GM18517 (cell line): ENCODE measurements around the gene CAMTA2.
A peak's percentile ranks its signal among the peaks of the same experiment; 100 is the strongest.

Source experiments
- ATAC-seq: cut with Tn5 transposase; IDR thresholded peaks from one replicate; pipeline ENCODE4 v1.9.1; 2021; ENCODE audit warnings: mild to moderate bottlenecking, moderate library complexity; ENCODE audit not compliant: unreplicated experiment

Gene CAMTA2

DNA sequence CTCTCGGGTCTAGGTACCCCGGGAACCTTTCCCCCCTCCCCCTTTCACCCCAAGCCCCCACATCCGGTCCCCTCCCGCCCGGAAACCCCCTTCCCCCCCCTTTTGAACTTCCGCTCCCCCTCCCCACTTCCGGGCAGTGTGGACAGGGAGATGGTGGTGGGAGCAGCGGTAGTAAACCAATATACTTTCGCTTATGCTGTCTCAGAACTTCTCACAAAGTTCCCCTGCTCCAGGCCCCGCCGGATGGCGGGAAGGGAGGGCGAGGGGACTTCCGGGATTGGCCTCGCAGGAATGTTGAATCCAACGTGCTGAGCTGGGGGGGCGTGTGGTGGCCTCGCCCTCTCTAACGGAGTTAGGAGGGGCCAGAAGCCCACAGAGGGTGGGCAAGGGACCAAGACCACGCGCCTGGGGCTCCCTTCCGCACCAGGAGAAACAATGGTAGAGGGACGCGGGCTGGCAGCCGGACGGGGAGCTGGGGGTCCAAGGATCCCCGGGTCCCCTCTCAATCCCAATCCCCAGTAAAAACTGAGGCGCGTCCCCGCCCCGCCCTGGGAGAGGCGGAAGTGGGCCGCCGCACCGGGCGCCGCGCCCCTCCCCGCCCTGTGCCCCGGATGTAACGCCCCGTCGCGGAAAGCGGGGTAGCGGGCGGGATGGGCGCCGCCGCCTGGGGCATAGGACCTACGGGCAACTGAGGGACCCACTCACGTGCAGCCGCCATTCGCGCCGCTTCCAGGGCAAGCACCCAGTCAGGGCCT, 39.9 kb downstream of the CAMTA2 start:
- no peak for ATAC-seq

DNA sequence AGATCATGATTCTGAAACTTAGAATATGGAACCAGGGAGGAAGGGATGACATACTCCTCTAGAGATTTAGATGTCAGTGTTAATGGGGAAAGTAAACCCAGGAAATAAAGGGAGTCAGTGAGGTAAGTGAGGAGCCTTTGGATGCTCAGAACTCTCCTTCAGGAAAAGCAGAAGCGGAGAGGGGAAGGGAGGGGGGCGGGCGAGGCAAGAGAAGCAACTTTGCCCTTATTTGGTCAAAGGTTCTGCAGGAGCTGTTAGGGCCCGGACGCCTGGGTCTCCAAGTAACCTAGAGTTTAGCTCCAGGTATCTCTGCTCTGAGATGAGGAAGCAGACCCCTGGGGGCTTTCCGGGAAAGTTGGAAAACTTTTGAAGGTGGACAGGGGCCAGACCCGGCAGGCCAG, 40.5 kb downstream of the CAMTA2 start:
- no peak for ATAC-seq

DNA sequence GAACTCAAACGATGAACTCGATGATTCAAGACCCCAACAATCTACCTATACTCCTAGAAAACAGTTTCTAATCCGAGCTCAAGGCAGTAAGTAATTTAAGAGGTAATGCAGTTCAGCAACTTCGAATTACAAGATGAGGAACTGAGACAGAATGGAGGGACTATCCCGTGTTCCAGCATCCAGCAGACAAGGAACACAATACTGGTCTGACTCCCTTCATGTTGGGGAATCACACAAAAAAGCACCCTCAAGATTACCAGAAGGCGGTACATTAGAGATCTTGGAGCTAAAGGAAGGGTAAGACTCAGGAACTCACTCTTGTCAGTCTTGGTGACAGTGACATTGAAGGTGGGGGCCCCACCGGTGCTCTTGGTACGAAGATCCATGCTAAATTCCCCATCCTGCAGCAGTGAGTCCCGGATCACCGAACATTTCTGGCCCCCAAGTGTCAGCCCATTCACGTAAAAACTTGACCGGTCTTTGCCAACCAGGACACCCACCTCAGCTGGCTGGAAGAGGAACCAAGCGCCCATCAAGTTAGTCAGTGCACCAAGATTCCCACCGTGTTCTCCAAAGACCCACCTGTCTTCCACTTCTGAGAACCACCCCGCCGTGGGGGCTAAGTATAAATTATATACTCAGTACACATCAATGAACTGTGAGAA, 41.0 kb downstream of the CAMTA2 start:
- no peak for ATAC-seq

DNA sequence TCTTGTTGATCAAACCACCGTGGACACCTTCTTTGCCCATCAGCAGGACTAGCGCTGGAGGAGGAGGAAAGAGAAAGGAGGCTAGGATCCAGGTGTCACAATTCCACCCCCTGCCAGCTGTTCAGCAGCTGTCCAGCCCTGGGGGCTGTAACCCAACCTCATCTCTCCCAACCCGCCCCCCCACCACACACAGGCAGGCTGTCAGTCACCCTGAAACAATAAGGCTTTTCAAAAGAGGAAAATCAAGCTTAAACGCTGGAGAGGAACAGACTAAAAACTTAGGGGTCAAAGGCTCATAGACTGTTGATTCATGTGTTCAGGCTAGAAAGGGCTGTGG, 41.6 kb downstream of the CAMTA2 start:
- ATAC-seq = no peak

DNA sequence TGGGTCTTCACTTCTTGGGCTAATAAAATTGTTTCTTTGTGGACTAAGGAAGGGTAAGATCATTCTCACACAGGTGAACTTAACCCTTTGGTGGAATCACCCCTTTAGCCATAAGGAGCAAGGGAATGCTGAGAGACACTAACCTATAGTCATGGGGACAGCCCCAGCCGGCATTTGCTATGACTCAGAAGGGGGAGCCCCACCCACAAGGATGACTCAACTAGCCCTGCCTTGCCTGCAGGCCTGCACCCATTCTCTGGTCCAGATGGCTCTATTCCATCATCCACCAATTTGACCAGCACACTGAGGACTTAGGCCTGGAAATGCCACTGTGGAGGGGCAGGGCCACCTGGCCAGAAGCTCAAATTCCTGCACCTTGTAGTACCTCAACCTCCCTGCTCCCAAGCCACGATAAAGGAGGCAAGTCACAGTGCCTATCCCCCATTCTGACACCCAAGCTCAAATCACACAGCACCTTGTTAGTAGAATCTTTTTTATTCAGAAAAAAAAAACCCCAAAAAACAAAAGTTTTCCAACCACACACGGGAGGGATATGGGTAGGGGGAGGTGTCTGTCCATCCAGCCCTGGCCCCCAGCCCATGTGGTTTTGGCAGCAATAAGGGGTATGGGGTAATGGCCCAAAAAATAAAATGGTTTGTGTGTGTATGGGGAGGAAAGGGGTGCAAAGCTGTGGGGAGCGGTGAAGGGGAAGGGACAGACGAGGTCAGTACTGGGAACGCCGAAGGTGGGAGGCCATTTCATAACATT, 42.1 kb downstream of the CAMTA2 start:
- ATAC-seq = no peak

DNA sequence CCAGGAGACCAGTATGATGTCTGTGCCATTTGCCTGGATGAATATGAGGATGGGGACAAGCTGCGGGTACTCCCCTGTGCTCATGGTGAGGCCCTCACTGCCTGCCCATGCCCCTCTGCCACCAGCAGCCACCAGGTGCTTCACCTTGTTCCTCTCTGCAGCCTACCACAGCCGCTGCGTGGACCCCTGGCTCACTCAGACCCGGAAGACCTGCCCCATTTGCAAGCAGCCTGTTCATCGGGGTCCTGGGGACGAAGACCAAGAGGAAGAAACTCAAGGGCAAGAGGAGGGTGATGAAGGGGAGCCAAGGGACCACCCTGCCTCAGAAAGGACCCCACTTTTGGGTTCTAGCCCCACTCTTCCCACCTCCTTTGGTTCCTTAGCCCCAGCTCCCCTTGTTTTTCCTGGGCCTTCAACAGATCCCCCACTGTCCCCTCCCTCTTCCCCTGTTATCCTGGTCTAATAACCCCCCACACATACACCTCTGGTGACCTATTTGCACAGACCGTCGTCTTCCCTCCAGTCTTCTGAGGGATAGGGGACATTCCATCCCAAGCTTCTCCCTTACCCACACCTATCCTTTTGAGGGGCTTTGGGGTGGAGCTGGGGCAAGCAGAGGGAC, 42.8 kb downstream of the CAMTA2 start:
- no peak for ATAC-seq

DNA sequence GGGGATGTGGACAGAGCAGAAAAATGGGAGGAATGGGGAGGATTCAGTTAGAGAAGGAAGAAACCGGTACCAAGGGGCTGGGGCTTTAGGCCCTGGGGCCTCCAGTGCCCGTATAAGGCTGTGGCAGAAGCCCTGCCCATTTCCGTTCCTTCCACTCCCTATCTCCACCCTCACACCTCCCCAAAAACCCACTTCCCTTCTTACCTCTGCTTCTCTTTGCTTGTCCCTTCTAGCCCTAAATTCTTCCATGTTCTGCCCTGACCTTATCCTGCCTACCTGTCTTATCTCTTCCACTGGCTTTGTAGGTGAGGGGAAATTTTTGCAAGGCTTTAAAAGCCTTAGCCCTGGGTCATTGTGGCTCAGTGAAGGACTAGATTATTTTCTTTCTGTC, 43.3 kb downstream of the CAMTA2 start:
- ATAC-seq = no peak

DNA sequence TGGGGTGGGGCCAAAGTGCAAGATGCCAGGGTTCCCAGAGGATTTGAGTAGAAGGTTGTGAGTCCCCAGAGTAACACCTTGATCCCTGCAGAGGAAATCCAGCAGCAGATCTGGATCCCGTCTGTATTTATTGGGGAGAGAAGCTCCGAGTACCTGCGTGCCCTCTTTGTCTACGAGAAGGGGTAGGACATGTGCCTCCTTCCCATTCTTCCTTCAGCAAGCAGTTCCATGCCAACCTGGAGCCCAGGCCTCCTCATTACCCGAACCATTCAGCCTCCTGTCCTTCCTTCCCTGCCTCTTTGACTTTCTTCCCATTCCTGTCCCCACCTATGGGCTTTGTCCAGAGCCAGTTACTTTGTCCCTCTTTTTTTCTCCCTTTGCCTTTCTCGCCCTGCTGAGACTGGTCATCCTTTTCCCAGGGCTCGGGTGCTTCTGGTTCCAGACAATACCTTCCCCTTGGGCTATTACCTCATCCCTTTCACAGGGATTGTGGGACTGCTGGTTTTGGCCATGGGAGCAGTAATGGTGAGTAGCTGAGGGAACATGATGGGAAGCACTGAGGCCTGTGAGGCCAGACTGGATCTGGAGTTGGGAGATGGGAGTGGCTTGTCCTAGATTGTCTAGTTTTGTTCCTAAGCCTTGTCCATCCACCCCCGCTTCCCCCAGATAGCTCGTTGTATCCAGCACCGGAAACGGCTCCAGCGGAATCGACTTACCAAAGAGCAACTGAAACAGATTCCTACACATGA, 44.5 kb downstream of the CAMTA2 start:
- ATAC-seq = no peak

DNA sequence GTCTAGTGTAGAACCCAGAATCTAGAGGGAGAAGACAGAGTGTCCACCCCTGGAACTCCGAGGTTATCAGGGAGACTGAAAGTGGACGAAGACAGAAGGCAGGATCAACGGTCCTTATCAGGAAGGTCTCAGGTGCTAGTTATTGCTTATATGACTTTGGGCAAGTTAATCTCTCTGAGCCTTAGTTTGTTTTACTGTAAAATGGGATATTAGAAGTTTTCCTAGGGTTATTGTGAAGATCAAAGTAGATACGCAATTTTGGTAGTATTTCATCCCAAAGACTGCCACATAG, 46.2 kb downstream of the CAMTA2 start:
- no peak for ATAC-seq

DNA sequence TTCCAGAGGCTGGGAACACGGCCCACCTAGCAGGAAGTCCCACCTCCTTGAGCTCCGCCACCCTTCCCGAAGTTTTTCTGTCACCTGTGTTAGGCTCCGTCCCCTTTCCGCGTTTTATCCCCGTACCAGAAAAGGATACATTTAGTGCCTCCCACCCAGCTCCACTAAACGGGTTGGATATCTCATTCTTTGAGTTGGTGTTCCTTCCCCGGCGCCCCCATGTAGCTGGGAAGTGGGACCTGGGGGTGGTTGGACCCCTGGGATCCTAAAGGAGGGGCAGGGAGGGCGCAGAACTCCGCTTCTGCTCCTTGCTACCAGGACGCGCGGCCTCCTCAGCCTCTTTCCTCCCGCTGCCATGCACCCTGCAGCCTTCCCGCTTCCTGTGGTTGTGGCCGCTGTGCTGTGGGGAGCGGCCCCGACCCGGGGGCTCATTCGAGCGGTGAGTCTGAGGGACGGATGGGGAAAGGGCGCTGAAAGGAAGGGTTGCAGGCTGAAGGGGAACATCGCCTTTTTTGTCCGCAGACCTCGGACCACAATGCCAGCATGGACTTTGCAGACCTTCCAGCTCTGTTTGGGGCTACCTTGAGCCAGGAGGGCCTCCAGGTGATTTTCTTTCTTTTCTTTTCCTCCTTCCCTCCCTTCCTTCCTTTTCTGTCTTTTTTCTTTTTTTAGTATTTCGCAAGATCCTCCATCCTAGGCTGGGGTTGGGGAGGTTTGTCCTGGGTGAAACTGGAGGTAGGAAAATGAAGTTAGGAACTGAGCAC, 46.7 kb downstream of the CAMTA2 start:
- no peak for ATAC-seq

DNA sequence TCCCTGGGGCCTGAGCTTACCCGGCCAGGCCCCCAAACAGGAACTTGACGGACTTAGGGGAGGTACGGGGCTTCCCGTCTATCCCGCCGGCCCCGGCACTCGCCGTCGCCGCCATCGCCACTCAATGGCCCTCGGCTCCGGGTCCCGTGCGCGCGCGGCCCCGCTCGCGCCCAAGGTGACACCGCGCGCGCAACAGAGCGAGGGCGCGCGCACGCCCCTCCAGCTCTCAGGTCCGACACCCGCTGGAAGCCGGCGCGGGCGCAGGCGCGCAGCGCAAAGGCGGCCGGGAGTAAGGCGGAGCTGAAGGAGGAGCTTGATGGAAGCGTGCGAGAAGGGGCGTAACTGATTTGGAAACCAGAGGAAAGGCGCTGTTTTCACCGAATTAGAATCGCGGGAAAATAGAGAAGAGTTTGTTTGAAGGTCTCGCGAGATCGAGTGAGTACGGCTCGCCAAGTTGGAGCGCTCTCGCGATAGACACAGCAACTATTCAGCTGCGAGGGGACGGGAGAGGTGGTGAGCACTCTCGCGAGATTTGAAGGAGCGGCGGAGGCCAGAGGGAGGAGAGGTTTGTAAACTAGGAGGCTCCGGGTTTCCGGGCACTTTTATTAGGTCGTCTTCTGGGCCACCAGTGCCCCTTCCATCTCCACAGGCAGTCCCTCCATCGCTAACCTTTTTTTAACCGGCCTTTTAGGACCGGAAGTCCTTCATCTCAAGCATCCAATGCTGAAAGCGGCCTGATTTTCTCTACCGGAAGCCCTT, 47.5 kb downstream of the CAMTA2 start, which contains the start of the genes RNF167 and SLC25A11:
TSS of gene RNF167 (plus strand) at position 473 of the 759 bp plus-strand sequence. CDS start 642 bp downstream, outside the sequence.
TSS of gene SLC25A11 (minus strand) at position 251 of the 759 bp plus-strand sequence. CDS start at position 115, 136 bp downstream.
- ATAC-seq = peak; percentile 83

DNA sequence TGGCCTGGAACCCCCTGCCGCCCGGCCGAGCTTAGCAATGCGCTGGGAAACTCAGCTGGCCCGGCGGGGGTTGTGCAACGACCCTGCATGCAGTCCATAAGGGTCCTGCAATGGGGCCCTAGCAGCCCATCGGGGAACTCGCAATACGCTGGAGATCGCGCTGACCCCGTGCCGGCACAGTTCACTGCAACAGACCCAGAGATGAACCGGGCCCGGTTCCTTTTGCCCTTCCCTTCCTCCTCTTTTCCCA, 48.0 kb downstream of the CAMTA2 start:
- peak; percentile 19 for ATAC-seq

DNA sequence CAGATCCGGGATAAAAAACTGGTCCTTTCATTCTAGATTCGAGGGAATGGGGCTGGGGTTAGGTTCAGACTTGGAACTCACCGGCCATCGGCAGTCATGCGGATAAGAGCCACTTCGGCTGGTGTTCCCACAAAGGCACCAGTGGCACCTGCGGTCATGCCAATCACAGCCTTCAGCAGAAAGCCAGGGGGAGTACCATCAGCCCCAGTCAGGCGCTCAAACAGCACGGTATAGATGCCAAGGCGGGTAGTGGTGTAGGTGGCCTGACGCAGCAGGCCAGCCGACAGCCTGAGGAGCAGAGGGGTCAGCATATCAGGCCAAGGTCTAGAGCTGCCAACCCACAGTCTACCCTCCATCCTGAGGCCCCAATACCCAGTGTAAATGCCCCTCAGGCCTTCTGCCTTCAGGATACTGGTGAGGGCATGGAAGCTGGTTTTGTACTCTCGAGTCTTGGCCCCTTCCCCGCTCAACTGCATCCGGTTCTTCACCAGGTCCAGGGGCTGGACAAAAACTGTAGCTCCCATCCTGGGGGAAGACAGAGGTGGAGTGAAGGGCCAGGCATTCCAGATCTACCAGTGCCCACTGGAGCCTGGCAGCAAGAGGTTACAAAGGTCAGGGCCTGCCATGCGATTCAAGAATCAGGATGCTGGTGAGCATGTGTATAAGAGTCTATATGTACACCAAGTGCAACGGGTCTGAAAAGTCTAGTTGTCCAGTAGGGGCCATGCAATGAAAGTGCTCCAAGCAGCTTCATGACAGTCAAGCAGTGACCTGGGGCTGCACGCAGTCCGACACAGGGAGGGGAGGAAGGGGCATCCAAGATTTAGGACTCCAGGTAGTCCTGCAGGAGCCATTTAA, 48.6 kb downstream of the CAMTA2 start:
- no peak for ATAC-seq

DNA sequence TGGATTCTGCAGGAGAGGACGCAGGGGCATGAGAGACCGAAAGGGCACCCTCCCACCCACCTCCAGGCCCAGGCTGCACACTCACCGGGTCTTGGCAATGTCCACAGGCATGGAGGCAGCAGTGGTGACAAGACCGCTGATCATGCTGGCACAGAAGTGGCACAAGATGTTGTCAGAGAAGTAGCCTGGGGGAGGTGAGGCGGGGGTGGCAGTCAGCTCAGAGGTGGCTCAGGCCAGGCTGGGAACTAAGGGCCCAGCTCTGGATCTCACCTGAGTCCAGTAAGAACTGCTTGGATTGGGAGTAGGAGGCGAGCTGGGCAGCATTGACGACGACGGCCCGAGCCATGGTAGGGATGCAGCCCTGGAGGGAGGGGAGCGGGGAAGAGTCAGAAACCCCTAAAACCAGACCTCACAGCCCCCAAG, 49.4 kb downstream of the CAMTA2 start:
- no peak for ATAC-seq

DNA sequence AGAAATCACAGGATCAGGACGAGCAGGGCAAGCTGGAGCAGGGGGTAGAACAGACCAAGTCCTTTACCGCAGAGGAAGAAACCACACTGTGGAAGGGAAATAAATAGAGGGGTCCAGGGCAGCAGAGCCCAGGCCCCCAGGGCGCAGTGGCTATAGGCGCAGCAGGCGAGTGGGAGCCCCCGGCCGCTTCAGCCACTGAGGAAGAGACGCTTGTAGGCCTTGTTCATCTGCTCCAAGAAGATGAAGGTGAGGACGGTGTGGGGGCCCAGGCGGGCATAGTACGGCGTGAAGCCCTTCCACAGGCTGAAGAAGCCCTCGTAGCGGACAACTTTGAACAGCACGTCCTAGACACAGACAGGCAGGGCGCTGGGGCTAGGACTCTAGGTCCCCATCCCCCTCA, 49.9 kb downstream of the CAMTA2 start:
- ATAC-seq = no peak

DNA sequence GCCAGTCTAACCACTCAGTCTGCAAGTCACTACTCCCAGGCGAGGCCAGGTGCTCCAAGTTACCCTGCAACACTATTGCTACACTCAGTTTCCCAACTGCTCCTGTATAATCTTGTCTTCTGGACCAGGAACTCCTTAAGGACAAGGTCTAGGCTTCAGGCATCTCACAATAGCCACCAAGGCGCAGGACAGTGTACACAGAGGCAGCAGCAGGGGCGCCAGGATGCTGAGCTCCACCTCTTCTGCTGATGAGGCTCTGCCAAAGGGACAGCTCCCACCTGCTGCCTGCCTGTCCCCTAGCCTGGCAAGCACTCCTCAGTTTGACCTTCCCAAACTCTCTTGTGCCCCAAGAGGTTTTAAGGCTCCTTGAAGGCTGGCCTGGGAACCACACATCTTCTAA, 51.0 kb downstream of the CAMTA2 start:
- no peak for ATAC-seq

DNA sequence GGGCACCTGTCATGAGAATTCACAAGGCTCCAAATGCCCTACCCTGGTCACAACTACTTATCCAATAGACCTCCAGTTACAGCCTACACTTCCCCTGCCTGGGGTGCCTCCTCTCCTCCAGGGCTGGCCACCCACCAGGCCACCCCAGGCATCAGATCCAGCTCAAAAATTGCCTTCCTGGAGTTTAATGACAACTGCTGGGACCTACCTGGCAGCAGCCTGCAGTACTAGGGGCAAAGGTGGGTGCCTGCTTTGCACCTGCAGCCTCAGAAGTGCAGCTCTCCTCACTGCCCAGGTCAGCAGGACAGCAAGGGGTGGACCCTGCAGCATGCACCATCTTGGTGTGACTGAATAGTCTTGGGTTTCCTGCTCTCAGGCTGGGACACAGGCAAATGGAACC, 51.8 kb downstream of the CAMTA2 start:
- ATAC-seq = no peak

DNA sequence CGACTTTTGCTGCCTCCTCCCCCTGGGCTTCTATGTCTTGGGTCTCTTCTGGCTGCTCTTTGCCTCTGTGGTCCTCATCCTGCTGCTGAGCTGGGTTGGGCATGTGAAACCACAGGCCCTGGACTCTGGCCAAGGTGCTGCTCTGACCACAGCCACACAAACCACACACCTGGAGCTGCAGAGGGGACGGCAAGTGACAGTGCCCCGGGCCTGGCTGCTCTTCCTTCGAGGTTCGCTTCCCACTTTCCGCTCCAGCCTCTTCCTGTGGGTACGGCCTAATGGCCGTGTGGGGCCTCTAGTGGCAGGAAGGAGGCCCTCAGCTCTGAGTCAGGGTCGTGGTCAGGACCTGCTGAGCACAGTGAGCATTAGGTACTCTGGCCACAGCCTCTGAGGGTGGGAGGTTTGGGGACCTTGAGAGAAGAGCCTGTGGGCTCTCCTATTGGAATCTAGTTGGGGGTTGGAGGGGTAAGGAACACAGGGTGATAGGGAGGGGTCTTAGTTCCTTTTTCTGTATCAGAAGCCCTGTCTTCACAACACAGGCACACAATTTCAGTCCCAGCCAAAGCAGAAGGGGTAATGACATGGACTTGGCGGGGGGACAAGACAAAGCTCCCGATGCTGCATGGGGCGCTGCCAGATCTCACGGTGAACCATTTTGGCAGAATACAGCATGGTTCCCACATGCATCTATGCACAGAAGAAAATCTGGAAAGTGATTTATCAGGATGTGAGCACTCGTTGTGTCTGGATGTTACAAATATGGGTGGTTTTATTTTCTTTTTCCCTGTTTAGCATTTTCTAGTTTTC, 53.1 kb downstream of the CAMTA2 start:
- no peak for ATAC-seq
